MM.1S (cell line): ENCODE measurements around the gene TNFRSF14.
"Not testable (repeated sequence)": the region's sequence is repeated elsewhere in the genome, so short reads cannot be mapped to it uniquely, and the experiment has no call there.

Experiments
- DNase-seq: peaks from one replicate; pipeline ENCODE4 v3.0.0-alpha.2; 2015
- H2AFZ ChIP-seq: fragments of 300-600 bp; sonication (generic); 2 replicates; pipeline ENCODE4 v1.6.0; 2016; ENCODE audit warnings: antibody characterized with exemption, low read length
- H3F3A ChIP-seq: fragments of 300-600 bp; sonication (generic); 2 replicates; pipeline ENCODE4 v1.6.1; 2016; ENCODE audit warnings: mild to moderate bottlenecking, antibody characterized with exemption, low read length, moderate library complexity, mixed read lengths; ENCODE audit not compliant: insufficient read depth
- H3K27ac ChIP-seq: fragments of 300-600 bp; sonication (generic); 2 replicates; pipeline ENCODE4 v1.5.1; 2016; ENCODE audit warnings: mild to moderate bottlenecking, low read length
- H3K27me3 ChIP-seq: fragments of 300-600 bp; sonication (generic); replicated peaks from 2 replicates; pipeline ENCODE4 v1.6.0; 2016; ENCODE audit warnings: low read length; ENCODE audit not compliant: insufficient read depth
- H3K36me3 ChIP-seq: fragments of 300-600 bp; sonication (generic); replicated peaks from 2 replicates; pipeline ENCODE4 v1.6.1; 2016; ENCODE audit warnings: mild to moderate bottlenecking, low read length, mixed read lengths; ENCODE audit not compliant: insufficient read depth
- H3K4me1 ChIP-seq: fragments of 300-600 bp; sonication (generic); 2 replicates; pipeline ENCODE4 v1.6.1; 2016; ENCODE audit warnings: low read length, mixed read lengths
- H3K4me2 ChIP-seq: fragments of 300-600 bp; sonication (generic); 2 replicates; pipeline ENCODE4 v1.6.0; 2016; ENCODE audit warnings: low read depth, low read length
- H3K4me3 ChIP-seq: fragments of 300-600 bp; sonication (generic); 2 replicates; pipeline ENCODE4 v1.5.1; 2016; ENCODE audit warnings: low read length, mixed read lengths
- H3K79me2 ChIP-seq: fragments of 300-600 bp; sonication (generic); 2 replicates; pipeline ENCODE4 v1.6.1; 2016; ENCODE audit warnings: mixed run types, low read length, mixed read lengths
- H3K9ac ChIP-seq: fragments of 300-600 bp; sonication (generic); 2 replicates; pipeline ENCODE4 v1.6.1; 2016; ENCODE audit warnings: low read length, mixed read lengths
- H3K9me2 ChIP-seq: fragments of 300-600 bp; sonication (generic); replicated peaks from 2 replicates; pipeline ENCODE4 v1.6.1; 2016; ENCODE audit warnings: mild to moderate bottlenecking, low read length, mixed read lengths; ENCODE audit not compliant: insufficient read depth
- H3K9me3 ChIP-seq: fragments of 300-600 bp; sonication (generic); replicated peaks from 2 replicates; pipeline ENCODE4 v1.6.1; 2016; ENCODE audit warnings: mild to moderate bottlenecking, low read length, mixed read lengths; ENCODE audit not compliant: insufficient read depth
- H4K20me1 ChIP-seq: fragments of 300-600 bp; sonication (generic); 2 replicates; pipeline ENCODE4 v1.6.1; 2016; ENCODE audit warnings: mild to moderate bottlenecking, low read length, moderate library complexity, mixed read lengths; ENCODE audit not compliant: insufficient read depth
- CTCF ChIP-seq: fragments of 300-600 bp; sonication (generic); IDR thresholded peaks from 2 replicates; pipeline ENCODE4 v1.5.1; 2016; ENCODE audit warnings: antibody characterized with exemption, low read length, mixed read lengths
- EZH2 ChIP-seq: fragments of 300-600 bp; sonication (generic); optimal IDR thresholded peaks from 2 replicates; pipeline ENCODE3; 2017; ENCODE audit warnings: low read depth, mild to moderate bottlenecking, antibody characterized with exemption, low read length, mixed read lengths
- EZH2phosphoT487 ChIP-seq: fragments of 300-600 bp; sonication (generic); IDR thresholded peaks from 2 replicates; pipeline ENCODE4 v1.6.1; 2018; ENCODE audit warnings: antibody characterized with exemption, low read length

TNFRSF14 gene

GRCh38 chr1:2574350-2574749, 18.2 kb downstream of the TNFRSF14 start:
- H3K4me1 ChIP-seq: peaks cover 8% of the 10 kb centered on the region; the same call in 1 of the 2 replicates
- H3K9me3 ChIP-seq: no peaks in the 10 kb centered on the region
- DNase-seq: no peak
- H2AFZ ChIP-seq: no peak overlapping the region
- H3K9ac ChIP-seq: no peak overlapping the region
- no peak overlapping the region for H3K27ac ChIP-seq
- no peak for TF ChIP-seq CTCF
- TF ChIP-seq EZH2: no peak
- no peak for TF ChIP-seq EZH2phosphoT487
- no peaks in the 10 kb centered on the region for H3K36me3 ChIP-seq
- no peak overlapping the region for H3K4me2 ChIP-seq
- 0 out of 2 replicates have a peak, but pooled peaks cover 4% of the 10 kb centered on the region for H3F3A ChIP-seq
- H4K20me1 ChIP-seq: no peaks in the 10 kb centered on the region
- no peak overlapping the region for H3K4me3 ChIP-seq
- peaks cover 78% of the 10 kb centered on the region for H3K27me3 ChIP-seq
- no peaks in the 10 kb centered on the region for H3K79me2 ChIP-seq
- H3K9me2 ChIP-seq: no peaks in the 10 kb centered on the region

DNA sequence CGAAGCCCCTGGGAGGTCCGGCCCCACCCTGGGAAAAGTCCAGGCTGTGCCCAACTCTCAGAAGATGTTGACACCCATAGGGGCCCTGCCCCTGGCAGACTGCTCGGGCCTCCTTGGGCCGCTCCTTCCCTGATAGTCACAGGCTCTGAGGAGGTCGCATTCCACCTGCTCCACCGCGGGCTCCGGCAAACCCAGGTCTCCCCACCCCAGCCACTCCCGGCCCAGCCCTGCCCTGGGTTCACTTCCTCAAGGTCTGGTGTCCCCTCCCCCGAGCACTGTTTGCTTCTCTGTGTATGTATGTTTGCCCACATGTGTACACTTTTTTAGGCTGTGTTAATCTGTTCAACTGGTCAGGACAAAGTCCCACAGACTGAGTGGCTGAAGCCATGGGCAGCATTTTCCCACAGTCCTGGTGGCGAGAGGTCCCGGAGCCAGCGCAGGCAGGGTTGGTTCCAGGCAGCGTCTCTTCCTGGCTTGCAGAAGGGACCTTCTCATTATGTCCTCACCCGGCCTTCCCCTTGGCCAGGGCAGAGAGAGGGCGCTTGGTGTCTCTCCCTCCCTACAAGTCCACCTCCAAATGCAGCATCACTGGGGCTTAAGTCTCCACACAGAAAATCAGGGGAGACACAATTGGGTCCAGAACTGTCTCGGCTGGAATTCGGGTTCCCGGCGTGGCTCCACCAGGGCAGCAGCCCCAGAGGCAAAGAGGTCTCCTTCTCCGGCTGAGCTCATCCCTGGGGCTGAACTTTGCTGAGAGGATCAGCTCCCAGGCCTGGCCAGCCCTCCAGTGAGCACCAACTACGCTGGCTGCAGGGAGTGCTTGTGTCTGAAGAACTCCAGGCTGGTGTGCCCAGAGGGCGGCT, 19.9 kb downstream of the TNFRSF14 start:
- no peak overlapping the region for H3K4me3 ChIP-seq
- 0 out of 2 replicates have a peak, but pooled peaks cover 4% of the 10 kb centered on the region for H3F3A ChIP-seq
- H3K36me3 ChIP-seq: no peaks in the 10 kb centered on the region
- H3K9me3 ChIP-seq: no peaks in the 10 kb centered on the region
- DNase-seq: no peak
- H2AFZ ChIP-seq: no peak overlapping the region
- peaks cover 78% of the 10 kb centered on the region for H3K27me3 ChIP-seq
- H3K4me2 ChIP-seq: no peak overlapping the region
- H3K9me2 ChIP-seq: no peaks in the 10 kb centered on the region
- H4K20me1 ChIP-seq: no peaks in the 10 kb centered on the region
- H3K4me1 ChIP-seq: peaks cover 8% of the 10 kb centered on the region; the same call in 1 of the 2 replicates
- H3K27ac ChIP-seq: no peak overlapping the region
- TF ChIP-seq EZH2 (no peak), CTCF (no peak), EZH2phosphoT487 (no peak)
- H3K79me2 ChIP-seq: no peaks in the 10 kb centered on the region
- H3K9ac ChIP-seq: no peak overlapping the region

GRCh38 chr1:2577565-2578075, 21.4 kb downstream of the TNFRSF14 start:
- not testable (repeated sequence) for DNase-seq, H3K79me2 ChIP-seq, H3F3A ChIP-seq, H3K4me1 ChIP-seq, H3K9me2 ChIP-seq, H3K4me3 ChIP-seq, H3K9me3 ChIP-seq, H3K36me3 ChIP-seq, H4K20me1 ChIP-seq
- Histone ChIP-seq H3K27ac (peak overlapping the region; percentile 23; the same call in 1 of the 2 replicates), H3K9ac (0 out of 2 replicates have a peak overlapping the region, but pooled peaks have one; percentile 13), H3K27me3 (peaks cover 78% of the 10 kb centered on the region), H2AFZ (peak overlapping the region; percentile 51; the same call in 1 of the 2 replicates), H3K4me2 (peak overlapping the region; percentile 27; the same call in 1 of the 2 replicates)
